ENCODE measurements around the gene IHH.
A peak's percentile ranks its signal among the peaks of the same experiment; 100 is the strongest.

IHH gene

DNA sequence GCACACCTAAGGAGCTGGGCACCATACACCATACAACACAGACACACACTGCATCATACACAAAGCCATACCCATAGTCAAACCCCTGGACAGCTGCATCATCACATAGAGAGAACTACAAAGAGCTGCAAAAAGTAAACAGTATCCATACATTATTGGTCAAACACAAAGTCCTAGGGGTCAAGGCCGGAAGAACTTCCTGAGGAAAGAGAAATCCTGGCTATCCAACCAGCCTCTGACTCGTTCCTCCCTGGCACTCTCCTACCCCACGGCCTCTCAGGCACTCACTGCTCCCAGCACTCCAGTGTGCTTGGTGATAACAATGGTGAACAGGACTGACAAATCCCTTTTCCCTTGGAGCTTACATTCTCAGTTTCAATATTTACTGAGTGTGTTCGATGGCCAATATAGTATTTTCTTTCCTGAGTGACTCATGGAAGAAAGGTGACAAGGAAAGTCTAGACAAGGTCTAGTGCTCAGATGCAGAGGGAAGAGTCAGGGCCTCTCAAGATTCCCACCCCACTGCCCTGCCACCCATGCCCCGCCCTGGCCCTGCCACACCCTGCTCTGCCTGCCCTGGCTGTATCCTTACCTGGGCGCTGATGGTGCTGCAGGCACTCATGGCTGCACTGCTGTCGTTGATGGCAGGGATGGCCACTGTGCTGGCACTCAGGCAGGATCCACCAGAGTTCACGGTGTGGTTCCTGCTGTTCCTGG is 22.8 kb downstream of the IHH start:
- DNase-seq = no peak

DNA sequence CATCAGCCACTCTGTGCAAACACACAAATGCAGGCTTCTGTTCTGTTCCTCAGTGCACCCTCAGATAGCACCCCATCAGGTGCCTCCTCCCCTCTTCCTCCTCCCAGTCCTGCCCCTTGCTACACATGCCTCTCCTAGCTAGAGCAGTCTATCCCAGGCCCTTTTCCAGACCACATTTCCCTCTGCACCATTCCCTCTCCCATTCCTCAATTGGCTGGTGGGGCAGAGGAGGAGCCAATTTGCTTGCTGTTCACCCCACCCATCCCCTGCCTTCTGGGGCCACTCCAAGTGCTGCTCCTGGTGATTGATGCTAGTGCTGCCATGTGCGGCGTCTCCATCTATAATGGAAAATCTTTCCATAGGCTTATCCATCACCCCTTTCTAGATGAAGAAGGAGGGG is 24.8 kb downstream of the IHH start:
- DNase-seq = no peak

DNA sequence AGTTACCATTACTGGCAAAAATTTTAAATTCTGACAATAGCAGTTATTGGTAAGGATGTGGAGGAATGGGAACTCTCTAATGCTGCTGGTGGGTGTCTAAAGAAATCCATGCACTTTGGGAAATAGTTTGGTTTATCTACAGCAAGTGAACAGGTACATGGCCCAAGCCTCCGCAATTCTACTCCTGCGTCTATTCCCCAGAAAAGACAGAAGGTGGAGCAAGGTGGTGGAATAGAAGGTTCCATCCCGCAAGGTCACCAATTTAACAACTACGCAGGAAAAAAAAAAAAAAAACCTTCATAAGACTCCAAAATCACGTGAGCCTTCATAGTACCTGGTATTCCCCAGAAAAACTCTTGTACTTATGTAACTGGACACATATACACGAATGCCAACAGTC is 25.9 kb downstream of the IHH start:
- no peak for DNase-seq

DNA sequence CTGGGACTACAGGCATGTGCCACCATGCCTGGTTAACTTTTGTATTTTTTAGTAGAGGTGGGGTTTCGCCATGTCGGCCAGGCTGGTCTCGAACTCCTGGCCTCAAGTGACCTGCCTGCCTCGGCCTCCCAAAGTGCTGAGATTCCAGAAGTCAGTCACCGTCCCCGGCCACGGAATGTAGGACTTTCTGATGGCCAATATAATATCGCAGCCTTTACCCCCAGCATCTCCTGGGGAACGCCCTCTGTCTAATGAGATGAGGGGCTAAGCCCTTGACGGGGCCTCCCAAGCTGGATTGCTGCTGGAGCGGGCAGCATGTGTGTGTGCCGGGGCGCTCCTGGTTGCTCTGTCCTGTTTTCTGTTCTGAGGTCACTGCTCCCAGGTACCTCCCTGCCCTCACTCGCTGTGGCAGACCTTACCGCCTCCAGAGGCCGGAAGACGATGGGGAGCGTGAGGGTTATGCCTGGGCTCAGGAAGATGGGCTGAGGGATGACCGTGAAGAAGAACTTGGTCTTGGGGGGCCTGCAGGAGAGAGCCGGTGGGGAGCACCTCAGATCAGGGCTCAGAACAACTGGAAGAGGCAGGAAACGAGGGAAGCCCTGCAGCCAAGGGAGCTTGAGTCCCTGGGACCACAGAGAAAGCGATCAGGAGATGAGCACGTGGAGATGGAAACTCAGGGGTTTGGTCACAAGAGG is 28.5 kb downstream of the IHH start:
- DNase-seq = no peak

DNA sequence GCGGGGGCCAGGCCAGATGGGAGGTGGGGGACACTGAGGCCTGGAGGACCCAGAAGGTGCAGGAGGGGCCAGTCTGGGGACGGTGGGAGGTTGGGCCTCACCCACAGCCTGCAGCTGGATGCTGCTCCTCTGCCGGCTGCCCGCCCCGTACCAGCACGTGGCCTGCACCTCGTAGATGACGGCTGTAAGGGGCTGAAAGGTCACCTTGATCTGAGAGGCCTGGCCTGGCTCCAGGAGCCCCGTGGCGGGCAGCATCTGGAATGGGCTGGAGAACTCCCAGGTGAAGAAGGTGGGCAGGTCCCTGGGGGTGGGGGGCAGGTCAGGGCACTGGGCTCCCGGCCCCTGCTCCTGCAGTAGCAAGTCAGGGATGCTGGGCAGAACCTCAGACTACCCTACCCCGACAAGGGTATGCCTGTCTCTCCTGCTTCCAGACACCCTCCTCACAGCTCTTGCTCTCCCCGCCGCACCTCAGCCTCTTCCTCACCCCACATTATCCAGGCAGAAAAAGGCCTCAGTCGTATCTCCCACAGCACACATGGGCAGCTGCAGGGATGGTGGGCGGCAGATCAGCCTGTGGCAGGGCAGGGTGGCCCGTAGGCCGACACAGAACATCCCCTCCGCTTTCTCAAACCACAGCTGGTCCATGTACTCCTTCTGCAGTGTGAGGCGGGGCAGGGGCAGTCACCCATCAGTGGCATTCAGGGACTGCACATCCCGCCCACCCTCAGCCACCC is 29.5 kb downstream of the IHH start:
- DNase-seq = no peak

DNA sequence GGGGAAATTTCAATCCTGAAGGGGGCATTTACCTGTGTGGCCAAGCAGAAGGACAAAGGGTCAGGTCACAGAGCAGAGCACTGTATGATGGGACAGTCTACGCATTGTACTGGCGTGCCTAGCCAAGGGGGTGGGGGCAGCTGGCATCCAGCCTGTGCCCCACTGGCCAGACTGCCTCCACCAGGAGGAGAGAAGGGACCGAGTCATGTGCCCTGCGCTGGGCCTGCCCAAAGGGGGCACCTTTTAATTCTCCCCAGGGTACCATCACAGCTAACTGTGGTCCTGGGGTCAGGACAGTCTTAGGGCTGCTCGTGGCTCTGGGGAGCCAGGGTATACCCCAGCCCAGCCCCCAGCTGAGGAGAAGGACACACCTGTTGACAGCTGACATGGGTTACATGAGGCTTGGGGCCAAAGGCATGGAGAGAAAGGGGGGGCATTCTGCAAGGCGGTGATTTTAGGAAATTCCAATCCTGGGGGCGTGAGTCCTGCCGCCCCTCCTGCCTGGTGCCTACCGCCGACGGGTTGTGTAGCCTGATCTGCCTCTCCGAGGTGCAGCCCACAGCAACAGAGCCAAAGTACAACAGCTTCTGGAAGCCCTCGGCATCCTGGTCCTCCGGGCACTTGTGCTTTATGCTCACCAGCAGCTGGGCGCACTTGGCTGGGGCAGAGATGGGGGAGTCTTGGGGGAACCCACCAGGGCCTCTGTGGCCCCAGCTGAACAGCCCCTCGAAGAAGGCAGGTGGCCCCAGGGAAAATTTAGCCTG is 30.4 kb downstream of the IHH start:
- DNase-seq = no peak

DNA sequence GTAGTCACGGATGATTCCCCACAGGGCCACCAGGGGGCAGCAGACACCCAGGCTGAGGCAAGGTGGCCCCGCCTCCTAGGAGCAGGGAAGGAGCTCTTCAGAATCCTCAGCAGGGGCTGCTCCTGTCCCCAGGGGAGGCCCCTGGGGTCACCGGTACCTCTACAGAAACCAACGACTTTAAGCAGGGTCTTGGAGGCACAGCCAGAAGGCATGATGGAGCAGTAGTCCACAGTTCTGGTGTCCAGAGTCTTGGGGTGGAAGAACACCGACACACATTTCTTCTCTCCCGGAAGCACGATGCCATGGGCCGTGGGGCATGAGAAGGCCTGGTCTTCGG is 30.9 kb downstream of the IHH start:
- peak; percentile 84 to 91 (median 88) for DNase-seq

DNA sequence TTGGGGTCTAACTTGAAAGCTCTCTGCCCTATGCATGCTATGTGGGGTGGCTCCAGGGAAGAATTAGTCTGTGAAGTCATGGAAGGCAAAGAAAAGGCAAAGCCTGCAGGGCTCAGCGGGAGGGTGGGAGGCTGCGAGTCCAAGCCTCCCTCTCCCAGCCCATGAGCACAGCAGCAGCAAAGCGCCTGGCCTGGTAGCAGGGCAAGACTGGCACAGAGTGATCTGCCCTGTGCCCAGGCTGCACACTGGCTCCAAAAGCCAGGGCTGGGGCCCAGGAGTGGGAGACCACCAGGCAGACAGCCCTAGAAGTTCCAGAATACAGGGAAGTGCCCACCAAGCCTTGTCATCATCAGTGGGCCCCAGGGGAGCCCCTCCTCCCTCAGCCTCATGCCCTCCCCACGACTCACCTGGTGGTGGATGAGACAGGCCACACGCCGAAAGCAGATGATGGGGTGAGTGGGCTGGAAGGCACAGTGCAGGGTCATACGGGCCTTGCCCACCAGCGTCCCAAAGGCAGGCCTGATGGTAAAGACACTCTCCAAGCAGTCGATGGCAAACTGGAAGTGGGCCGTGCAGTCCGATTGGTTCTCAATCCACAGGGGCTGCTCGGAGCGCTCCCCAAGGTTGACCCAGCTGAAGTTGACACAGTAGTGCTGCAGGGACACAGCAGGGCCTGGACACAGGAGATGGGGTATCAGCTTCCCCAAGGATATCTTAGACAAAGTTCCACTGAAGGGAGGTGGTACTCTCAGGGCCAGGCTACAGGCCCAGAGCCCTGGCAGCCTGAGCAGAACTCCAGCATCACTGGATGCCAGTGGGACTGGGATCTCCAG is 31.5 kb downstream of the IHH start:
- DNase-seq = no peak

DNA sequence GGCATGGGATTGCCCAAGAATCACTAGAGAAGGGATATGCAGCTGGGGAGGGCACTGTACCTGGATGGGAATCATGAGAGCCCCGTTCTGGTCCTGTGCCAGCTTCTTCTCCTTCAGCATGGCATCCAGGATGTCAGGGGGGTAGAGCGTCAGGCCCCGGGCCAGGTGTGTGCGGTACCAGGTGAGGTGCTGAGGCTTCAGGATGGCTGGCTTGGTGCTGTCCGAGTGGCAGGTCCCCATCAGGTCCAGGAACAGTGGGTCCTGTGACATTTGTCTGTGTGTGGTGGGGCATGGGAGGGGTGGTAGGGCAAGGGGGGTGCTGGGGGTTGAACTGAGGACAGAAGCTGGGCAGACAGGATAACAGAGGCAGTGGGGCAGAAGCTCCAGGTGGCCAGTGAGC is 32.6 kb downstream of the IHH start:
- no peak for DNase-seq

DNA sequence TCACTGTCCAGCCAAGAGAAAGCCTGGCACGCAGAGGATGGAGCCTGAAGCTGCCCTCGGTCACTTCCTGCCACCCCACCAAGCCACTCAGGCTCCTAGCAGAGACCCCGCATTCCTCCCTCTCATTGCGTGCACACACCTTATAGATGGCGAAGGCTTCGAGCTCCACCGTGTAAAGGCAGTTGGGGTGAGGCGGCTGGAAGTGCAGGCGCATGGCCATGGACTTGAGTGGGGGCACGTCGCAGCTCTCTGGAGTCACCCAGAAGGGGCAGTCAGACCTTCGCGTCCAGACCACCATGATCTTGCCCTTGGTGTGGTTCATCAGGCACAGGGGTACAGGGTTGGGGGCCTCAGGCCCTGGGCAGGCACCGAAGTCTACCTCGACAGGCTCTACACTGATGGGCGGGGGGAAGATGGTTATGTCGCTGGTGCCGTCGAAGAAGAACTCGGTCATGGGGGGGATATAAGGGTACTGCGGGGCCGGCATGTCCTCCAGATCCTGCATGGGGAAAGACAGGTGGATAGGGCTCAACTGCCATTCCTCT is 33.1 kb downstream of the IHH start:
- DNase-seq = no peak

DNA sequence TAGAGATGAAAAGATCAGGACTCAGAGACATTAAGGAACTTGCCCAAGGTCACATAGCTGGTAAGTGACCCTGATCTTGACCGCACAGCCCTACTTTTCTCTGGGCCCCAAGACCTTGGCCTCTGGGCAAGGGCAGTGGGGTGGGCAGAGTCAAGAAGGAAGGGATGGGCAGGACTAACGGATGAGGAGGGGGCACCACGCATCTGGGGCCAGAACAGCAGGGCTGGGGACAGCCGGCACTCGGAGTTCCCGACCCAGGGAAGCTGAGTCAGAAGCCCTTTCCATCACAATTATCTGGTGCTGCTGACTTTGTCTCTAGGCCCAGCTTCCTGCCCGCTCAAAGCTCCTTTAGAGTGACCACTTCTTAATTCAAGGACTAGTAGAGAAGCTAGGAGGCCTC is 33.8 kb downstream of the IHH start:
- no peak for DNase-seq

DNA sequence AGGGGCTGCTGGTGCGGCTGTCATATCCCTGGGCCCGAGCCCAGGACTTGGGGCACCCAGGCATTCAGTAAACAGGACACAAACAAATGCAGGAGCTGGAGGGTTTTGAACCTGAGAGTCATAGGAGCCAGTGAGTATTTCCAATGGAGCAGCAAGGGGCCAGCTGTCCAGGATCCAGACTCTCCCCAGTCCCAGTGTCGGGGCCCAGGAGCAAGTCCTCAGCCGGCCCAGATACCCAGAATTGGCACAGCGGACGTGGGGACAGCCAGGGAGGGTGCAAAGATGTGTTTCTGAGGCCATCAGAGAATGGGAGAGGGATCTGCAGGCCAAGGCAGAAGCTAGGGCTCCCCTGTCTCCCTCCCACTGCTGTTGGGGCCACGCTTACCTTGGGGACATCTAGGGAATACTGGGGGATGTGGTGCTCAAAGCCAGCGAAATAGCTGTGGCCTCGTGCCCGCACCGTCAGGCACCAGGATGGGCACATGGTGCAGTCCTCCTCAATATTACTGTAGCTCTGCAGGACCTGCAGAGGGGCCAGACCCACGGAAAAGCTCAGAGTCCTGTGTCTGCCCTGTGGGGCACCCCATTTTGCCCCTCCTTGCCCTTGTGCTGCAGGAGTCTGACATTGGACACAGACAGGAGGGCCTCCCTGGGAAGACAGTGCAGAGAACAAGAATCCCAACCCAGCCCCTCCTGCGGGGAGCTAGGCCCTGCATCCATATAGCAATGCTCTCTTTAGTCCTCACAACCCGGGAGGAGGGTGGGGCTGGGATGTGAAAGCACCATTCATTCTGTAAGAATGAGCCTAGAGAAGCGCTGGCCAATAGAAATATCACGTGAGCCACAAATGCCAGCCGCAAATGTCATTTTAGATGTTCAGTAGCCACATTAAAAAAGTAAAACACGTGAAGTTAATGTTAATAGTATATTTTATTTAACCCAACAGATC is 34.8 kb downstream of the IHH start:
- no peak for DNase-seq

DNA sequence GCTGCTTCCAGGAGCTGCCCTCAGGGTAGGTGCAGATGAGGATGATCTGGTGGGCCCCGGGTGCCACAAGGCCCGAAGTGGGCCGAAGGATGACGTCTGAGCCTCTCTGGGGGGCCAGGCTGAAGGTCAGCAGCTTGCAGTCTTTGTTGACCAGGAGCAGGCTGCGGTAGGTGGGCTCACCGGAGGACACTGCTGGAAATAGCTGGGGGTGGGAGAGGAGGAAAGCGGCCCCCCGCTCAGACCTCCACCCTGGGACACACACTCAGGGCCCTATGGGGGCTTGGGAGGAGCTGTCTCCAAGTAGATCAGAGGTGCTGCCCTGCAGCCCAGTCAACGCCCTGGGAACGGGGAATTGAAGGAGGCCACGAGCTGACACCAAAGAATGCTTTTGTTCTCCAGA is 36.7 kb downstream of the IHH start:
- no peak for DNase-seq

DNA sequence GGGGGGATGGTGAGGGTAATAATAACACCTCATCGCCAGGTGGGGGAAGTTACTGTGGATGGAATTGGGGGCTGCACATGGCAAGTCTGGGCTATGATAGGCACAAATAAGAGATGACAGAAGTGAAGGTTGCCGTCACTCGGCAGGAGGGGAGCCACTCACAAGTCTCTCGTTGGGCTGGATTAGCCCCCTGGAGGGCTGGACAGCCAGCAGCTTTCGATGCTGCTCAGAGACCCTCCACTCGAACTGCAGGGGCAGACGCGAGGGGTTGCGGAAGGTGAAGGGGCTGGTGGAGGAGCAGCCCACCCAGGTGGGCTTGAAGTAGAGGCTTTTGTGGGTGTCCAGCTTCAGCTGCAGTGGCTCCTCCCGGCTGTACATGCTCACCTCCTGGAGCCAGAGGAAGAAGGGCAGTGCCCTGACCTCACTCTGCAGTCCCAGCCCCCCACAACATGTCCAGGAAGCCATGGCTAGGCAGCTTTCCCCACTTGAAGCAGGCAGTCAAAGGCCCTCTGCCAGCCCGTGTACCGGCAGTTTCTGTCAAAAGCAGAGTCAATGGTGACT is 37.6 kb downstream of the IHH start:
- no peak for DNase-seq

DNA sequence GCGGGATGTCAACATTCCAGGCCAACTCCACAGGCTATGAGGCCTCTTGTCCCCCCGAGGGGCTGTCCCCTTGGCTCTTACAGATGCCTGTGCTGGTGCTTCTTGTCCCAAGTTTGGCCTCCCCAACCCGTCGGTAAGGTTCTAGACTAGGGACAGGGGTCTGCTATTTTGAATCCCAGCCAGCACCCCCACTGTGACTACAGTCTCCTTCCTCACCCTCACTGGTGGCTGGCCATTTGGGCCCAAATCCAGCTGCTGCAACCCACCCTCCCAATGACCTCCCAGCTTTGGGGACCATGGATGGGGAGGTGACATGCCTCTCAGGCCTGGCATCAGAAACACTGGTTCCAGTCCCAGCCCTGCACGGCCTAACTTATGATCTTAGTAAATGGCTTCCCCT is 38.1 kb downstream of the IHH start:
- DNase-seq = no peak

DNA sequence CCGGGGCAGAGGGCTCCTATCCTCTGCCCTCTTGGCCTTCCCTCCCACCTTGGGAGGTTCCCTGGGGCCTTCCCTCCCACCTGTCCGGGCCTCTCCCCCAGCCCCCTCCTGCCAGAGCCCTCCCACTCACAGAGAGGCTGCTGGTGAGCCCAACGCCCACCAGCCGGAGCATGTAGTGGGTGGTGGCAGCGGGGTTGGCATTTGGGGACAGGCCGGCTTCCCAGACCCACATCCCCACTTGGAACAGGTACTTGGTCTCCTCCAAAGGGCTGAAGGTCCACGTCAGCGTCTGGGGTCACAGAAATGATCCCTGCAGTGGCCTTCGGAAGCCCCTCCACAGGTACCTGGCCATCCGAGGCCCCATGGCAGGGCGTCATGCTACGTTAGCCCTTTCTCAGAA is 38.7 kb downstream of the IHH start:
- DNase-seq = no peak

DNA sequence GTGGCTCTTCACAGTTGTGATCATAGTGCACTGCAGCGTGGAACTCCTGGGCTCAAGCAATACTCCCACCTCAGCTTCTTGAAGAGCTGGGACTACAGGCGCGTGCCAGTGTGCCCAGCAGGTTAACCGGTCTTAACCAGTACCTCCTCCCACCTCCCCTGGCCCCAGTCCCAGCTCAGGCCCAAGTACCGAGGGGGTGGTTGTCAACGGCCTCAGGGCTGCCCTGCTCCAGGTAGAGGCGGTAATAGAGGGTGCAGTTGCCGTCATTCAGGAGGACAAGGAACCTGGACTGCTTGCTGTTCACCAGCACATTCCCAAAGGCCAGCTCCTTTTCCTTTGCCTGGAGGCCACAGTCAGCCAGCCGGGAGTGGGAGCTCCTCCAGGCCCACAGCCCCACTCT is 39.1 kb downstream of the IHH start:
- no peak for DNase-seq

DNA sequence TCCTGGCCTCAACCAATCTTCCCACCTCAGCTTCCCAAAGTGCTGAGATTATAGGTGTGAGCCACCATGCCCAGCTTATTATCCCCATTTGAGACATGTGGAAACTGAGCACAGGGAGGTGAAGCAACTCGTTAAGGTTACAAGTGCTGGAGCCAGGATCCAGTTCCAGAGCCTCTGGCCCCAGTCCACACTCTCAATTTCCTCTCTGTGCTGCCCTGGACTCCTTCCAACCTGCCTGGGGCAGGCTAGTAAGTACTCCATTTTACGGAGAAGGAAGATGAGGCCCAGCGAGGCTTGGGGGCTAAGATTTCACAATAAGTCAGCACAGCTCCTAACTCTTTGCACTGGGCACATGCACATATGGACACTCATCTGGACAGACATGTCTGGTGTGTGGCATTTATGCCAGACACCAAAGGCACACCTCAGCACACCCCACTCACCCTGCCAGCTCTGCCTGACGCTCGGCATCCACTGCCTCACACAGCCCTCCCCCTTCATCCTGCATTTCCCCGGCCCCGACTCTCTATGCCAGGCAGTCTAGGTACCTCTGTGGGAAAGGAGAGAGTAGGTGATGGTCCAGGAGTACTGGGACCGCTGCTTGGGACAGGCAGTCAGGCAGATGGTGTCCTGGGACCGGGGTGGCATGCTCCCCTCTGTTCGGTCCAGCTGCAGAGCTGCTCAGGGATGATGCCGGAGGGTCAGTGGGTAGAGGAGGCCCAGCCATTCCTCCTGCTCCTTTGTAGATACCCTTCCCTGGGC is 39.9 kb downstream of the IHH start:
- DNase-seq = peak in 1 of 4 experiments; percentile 7

DNA sequence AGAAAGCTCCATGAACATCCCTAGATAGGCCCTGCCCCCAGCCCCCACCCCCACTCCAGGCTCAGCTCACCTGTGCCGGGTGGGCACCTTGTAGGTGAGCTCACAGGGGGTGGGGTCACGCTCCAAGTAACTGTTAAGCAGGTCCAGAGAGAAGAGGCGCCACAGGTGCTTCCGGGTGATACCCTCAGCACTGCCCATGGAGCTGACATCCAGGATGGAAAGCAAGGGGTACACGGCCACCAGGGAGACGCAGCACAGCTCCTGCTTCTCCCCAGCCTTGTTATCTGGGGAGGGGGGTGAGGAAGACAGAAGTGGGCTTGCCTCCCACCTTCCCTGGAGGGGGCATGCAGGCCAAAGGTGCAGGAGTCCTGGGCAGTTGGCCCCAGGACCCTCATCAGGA is 41.3 kb downstream of the IHH start:
- no peak for DNase-seq

DNA sequence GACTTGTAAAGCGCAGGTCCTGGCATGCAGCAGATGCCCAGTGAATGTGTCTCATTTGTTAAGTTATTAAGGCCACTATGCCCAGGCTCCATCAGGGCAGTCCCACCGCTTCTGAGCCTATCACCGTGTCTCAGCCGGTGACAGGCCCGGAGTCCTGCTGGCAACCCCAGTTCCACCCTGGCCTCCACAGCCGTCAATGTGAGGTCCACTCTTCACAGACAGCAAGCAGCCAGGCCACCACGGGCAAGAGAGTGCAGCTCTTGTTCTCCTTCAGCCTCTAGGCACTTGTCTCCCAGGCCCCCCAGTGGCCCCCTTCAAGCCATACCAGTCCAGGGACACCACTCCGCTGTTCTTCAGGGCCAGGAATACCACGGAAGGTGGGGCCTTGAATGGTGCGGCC is 42.0 kb downstream of the IHH start:
- DNase-seq = no peak

Measured in suppressor macrophage (primary cell).